Panc1 (cell line): Measurements from ENCODE around the gene CXCR3. TPM values are rescaled to one million over a fixed set of nuclear protein-coding genes. Genes with fewer than 3 reads are reported as not detected.

Source experiments
- ATAC-seq: fragments of 200-7000 bp; cut with Tn5 transposase; 2 replicates; pipeline ENCODE4 v1.9.1; 2020; ENCODE audit warnings: mild to moderate bottlenecking, moderate library complexity
- BruUV-seq: library from RNA; stranded (reverse); fragments of 400-500 nt; replicated peaks from 2 replicates; lab custom pipeline; 2021; lab: Mats Ljungman, UMichigan
- CTCF ChIA-PET: fragments of 300-600 bp; sonication (Branson Sonifier 250); formaldehyde crosslinking; loops from one replicate; lab custom pipeline; 2022; ENCODE audit warnings: antibody characterized with exemption; lab: Charles Lee
- POLR2A ChIA-PET: fragments of 300-600 bp; sonication (Branson Sonifier 250); formaldehyde crosslinking; loops from one replicate; lab custom pipeline; 2022; ENCODE audit warnings: antibody characterized with exemption; lab: Charles Lee
- DNase-seq: peaks from one replicate; pipeline ENCODE4 v3.0.0-alpha.2; 2010; ENCODE audit warnings: low read depth, low spot score
- H3K27ac ChIP-seq: 2 replicates; pipeline ENCODE4 v1.5.1; 2011; ENCODE audit warnings: mild to moderate bottlenecking, low read length, inconsistent platforms
- H3K27me3 ChIP-seq: fragments of 200-500 bp; sonication (Bioruptor generic); 2 replicates; pipeline ENCODE4 v1.6.0; 2014; ENCODE audit warnings: low read length, inconsistent platforms; ENCODE audit not compliant: control insufficient read depth, insufficient read depth
- H3K36me3 ChIP-seq: fragments of 200-500 bp; sonication (Bioruptor generic); 2 replicates; pipeline ENCODE4 v1.5.1; 2014; ENCODE audit warnings: inconsistent platforms, mild to moderate bottlenecking, low read length, moderate library complexity; ENCODE audit not compliant: control insufficient read depth, insufficient read depth
- H3K4me1 ChIP-seq: 2 replicates; pipeline ENCODE4 v1.5.1; 2011; ENCODE audit warnings: inconsistent platforms, mild to moderate bottlenecking, low read length, moderate library complexity; ENCODE audit not compliant: control insufficient read depth, insufficient read depth
- H3K4me3 ChIP-seq, 2 experiments: 2 replicates each; pipeline ENCODE4 v1.5.1; 2011 to 2012; ENCODE audit warnings: low read depth in 2 of 2, low read length in 2 of 2, mild to moderate bottlenecking in 2 of 2, inconsistent platforms in 1 of 2, moderate library complexity in 1 of 2
- H3K9me3 ChIP-seq: fragments of 200-500 bp; sonication (Bioruptor generic); 2 replicates; pipeline ENCODE4 v1.5.1; 2014; ENCODE audit warnings: low read depth, mild to moderate bottlenecking, inconsistent platforms, low read length, moderate library complexity; ENCODE audit not compliant: control insufficient read depth, insufficient read depth
- POLR2AphosphoS5 ChIP-seq: IDR thresholded peaks from 2 replicates; pipeline ENCODE4 v1.6.1; 2012; ENCODE audit warnings: mild to moderate bottlenecking, low read depth, low read length, moderate library complexity
- SIN3A ChIP-seq: IDR thresholded peaks from 2 replicates; pipeline ENCODE4 v1.6.1; 2012; ENCODE audit warnings: low read depth, mild to moderate bottlenecking, low read length, moderate library complexity, borderline replicate concordance; ENCODE audit not compliant: insufficient read depth
- TCF7L2 ChIP-seq: IDR thresholded peaks from 2 replicates; pipeline ENCODE4 v1.6.1; 2011; ENCODE audit warnings: mild to moderate bottlenecking, low read depth, low read length, inconsistent platforms
- in situ Hi-C: cut with HindIII; loops from 2 replicates; pipeline ENCODE4 v1.10.0; 2016; ENCODE audit warnings: low sequenced_read_pairs, low pct_unique_long_range_greater_than_20kb
- intact Hi-C: fragments of 100-400 bp; cut with micrococcal nuclease; formaldehyde crosslinking; loops from one replicate; pipeline ENCODE4 v1.10.0; 2022; ENCODE audit not compliant: unreplicated experiment
- total RNA-seq: library from RNA; stranded (reverse); gene quantifications from one replicate; pipeline ENCODE4 v1.2.1, GENCODE V29; 2021; ENCODE audit not compliant: unreplicated experiment
- TF ChIP-seq, protein P1 (sequence below), 2 experiments: IDR thresholded peaks; 2 replicates each; pipeline ENCODE4 v1.6.1; 2011 to 2012; ENCODE audit warnings: low read depth in 2 of 2, control low read depth in 1 of 2, low read length in 1 of 2, mild to moderate bottlenecking in 1 of 2, moderate library complexity in 1 of 2; ENCODE audit not compliant: insufficient read depth in 1 of 2
- TF ChIP-seq, protein P2 (sequence below): fragments of 450-650 bp; IDR thresholded peaks from 2 replicates; pipeline ENCODE4 v1.5.1; 2017; ENCODE audit warnings: mild to moderate bottlenecking

Gene CXCR3
- total RNA-seq, 1 experiment from 2014 or later: not detected

DNA sequence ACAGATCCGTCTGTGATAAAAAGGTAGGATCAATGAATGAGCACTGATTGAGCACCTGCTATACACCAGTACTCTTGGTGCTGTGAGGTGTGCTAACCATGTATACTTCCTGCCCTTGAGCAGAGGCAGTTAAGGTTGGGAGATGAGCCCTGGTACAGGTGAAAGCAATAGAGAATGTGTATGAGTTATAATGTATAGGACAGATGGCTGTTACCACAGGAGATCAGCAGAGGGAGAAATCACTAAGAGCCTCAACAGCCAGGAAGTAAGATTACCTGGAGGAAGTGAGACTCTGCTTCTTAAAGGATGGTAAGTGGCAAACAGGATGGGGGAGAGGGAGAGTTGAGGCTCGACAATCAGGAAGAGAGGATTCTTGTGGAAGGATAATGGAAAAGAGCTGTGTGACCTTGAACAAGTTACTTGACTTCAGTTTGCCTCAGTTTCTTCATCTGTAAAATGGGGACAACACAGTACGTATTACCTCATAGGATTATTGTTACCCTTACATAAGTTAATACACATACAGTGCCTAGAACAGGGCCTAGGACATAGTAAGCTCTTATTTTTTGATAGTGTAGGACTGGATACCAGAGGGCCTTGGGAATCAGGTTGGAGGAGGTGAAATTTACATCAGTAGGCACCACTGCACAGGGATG lies 9.1 kb downstream of the CXCR3 start:
- ATAC-seq: no peak
- no peaks in the 10 kb centered on the region for H3K4me1 ChIP-seq
- peaks cover 9% of the 10 kb centered on the region; the same call in 1 of the 2 replicates for H3K36me3 ChIP-seq
- no peaks in the 10 kb centered on the region for H3K9me3 ChIP-seq
- no peak for DNase-seq
- no peak overlapping the region for H3K27ac ChIP-seq
- ChIA-PET CTCF (no interaction called here), POLR2A (no interaction called here)
- no peak overlapping the region for H3K4me3 ChIP-seq
- TF ChIP-seq, protein P1, sequence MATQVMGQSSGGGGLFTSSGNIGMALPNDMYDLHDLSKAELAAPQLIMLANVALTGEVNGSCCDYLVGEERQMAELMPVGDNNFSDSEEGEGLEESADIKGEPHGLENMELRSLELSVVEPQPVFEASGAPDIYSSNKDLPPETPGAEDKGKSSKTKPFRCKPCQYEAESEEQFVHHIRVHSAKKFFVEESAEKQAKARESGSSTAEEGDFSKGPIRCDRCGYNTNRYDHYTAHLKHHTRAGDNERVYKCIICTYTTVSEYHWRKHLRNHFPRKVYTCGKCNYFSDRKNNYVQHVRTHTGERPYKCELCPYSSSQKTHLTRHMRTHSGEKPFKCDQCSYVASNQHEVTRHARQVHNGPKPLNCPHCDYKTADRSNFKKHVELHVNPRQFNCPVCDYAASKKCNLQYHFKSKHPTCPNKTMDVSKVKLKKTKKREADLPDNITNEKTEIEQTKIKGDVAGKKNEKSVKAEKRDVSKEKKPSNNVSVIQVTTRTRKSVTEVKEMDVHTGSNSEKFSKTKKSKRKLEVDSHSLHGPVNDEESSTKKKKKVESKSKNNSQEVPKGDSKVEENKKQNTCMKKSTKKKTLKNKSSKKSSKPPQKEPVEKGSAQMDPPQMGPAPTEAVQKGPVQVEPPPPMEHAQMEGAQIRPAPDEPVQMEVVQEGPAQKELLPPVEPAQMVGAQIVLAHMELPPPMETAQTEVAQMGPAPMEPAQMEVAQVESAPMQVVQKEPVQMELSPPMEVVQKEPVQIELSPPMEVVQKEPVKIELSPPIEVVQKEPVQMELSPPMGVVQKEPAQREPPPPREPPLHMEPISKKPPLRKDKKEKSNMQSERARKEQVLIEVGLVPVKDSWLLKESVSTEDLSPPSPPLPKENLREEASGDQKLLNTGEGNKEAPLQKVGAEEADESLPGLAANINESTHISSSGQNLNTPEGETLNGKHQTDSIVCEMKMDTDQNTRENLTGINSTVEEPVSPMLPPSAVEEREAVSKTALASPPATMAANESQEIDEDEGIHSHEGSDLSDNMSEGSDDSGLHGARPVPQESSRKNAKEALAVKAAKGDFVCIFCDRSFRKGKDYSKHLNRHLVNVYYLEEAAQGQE (IDR thresholded peaks at IDR 0.05; ENCODE audit: insufficient read depth in 1 of 2, low read depth in 2 of 2, low read length in 1 of 2): no peak
- TF ChIP-seq SIN3A (no peak), TCF7L2 (no peak), POLR2AphosphoS5 (no peak)
- TF ChIP-seq, protein P2, sequence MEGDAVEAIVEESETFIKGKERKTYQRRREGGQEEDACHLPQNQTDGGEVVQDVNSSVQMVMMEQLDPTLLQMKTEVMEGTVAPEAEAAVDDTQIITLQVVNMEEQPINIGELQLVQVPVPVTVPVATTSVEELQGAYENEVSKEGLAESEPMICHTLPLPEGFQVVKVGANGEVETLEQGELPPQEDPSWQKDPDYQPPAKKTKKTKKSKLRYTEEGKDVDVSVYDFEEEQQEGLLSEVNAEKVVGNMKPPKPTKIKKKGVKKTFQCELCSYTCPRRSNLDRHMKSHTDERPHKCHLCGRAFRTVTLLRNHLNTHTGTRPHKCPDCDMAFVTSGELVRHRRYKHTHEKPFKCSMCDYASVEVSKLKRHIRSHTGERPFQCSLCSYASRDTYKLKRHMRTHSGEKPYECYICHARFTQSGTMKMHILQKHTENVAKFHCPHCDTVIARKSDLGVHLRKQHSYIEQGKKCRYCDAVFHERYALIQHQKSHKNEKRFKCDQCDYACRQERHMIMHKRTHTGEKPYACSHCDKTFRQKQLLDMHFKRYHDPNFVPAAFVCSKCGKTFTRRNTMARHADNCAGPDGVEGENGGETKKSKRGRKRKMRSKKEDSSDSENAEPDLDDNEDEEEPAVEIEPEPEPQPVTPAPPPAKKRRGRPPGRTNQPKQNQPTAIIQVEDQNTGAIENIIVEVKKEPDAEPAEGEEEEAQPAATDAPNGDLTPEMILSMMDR: no peak
- H3K27me3 ChIP-seq: no peaks in the 10 kb centered on the region
- intact Hi-C loops (no loop called here), in situ Hi-C loops (no loop called here)
- BruUV-seq: no TSS peak

DNA sequence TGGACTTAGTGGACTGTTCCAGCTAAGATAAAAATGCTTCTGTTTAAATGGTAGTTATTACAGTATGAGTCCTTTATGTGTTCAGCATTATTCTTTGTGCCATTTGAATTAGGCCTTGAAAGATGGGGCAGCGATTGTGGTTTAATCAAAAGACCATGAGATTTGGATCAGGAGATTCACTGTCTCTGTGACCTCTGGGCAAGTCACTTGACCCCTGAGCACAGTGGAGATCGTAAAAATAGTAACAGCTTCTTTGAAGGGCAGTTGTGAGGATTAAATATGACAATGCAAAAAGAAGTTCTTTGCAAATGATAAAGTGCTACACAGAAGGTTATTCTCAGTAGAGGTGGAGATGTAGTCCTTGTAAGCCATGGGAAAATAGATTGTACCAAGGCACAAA lies 10.8 kb downstream of the CXCR3 start:
- DNase-seq: no peak
- ATAC-seq: no peak
- CTCF ChIA-PET: no interaction called here
- intact Hi-C loops: no loop called here
- no peak overlapping the region for H3K27ac ChIP-seq
- no peak overlapping the region for H3K4me3 ChIP-seq
- H3K27me3 ChIP-seq: no peaks in the 10 kb centered on the region
- BruUV-seq: no TSS peak
- 0 out of 2 replicates have a peak, but pooled peaks cover 9% of the 10 kb centered on the region for H3K36me3 ChIP-seq
- in situ Hi-C loops: no loop called here
- POLR2A ChIA-PET: no interaction called here
- H3K9me3 ChIP-seq: no peaks in the 10 kb centered on the region
- TF ChIP-seq TCF7L2: no peak
- TF ChIP-seq, protein P2: no peak
- TF ChIP-seq, protein P1 (IDR thresholded peaks at IDR 0.05; ENCODE audit: insufficient read depth in 1 of 2, low read depth in 2 of 2, low read length in 1 of 2): no peak
- no peak for TF ChIP-seq SIN3A
- TF ChIP-seq POLR2AphosphoS5: no peak
- H3K4me1 ChIP-seq: no peaks in the 10 kb centered on the region
